CD14-positive monocyte (primary cell): Measurements from ENCODE around the gene ERV3-1. TPM values are rescaled to one million over a fixed set of nuclear protein-coding genes. Genes with fewer than 3 reads are reported as not detected.

Source experiments
- DNase-seq, 3 donors: peaks; one replicate each; pipeline ENCODE4 v3.0.0-alpha.2; 2011 to 2022
- H2AFZ ChIP-seq: 2 replicates; pipeline ENCODE4 v1.6.0; 2012; ENCODE audit warnings: mild to moderate bottlenecking, low read depth, low read length, inconsistent platforms; ENCODE audit not compliant: insufficient read depth, poor library complexity, severe bottlenecking
- H3K27ac ChIP-seq, 2 donors: 1 replicate in 1 of 2; 2 replicates in 1 of 2; pipeline ENCODE4 v1.5.1; 2012 to 2013; ENCODE audit warnings: low read length in 2 of 2, control low read depth in 1 of 2, inconsistent platforms in 1 of 2, low read depth in 1 of 2, mild to moderate bottlenecking in 1 of 2
- H3K27me3 ChIP-seq, 2 donors: one replicate each; pipeline versions ENCODE4 v1.6.0 to v1.6.1; 2011 to 2013; ENCODE audit warnings: low read length in 2 of 2; ENCODE audit not compliant: control insufficient read depth in 2 of 2, insufficient read depth in 2 of 2
- H3K36me3 ChIP-seq, 2 donors: replicated peaks in 1 of 2; 1 replicate in 1 of 2; 2 replicates in 1 of 2; pipeline versions ENCODE4 v1.5.1 to v1.6.1; 2012 to 2013; ENCODE audit warnings: low read length in 2 of 2, control low read depth in 1 of 2, inconsistent platforms in 1 of 2, mild to moderate bottlenecking in 1 of 2; ENCODE audit not compliant: insufficient read depth in 2 of 2, control insufficient read depth in 1 of 2
- H3K4me1 ChIP-seq, 2 donors: 1 replicate in 1 of 2; 2 replicates in 1 of 2; pipeline versions ENCODE4 v1.5.1 to v1.6.1; 2012 to 2013; ENCODE audit warnings: low read length in 2 of 2, control low read depth in 1 of 2, inconsistent platforms in 1 of 2, mild to moderate bottlenecking in 1 of 2, moderate library complexity in 1 of 2; ENCODE audit not compliant: insufficient read depth in 2 of 2, control insufficient read depth in 1 of 2
- H3K4me2 ChIP-seq: replicated peaks from 2 replicates; pipeline ENCODE3; 2012; ENCODE audit warnings: low read length, moderate library complexity, mild to moderate bottlenecking; ENCODE audit not compliant: poor library complexity, severe bottlenecking; ENCODE audit errors: extremely low read depth
- H3K4me3 ChIP-seq, 3 experiments: fragments of 200-600 bp in 1 of 3; sonication (generic) in 1 of 3; replicated peaks in 1 of 3; 1 replicate in 2 of 3; 2 replicates in 1 of 3; pipeline ENCODE4 v1.5.1; 2011 to 2013; ENCODE audit warnings: low read length in 3 of 3, mild to moderate bottlenecking in 3 of 3, control low read depth in 2 of 3, low read depth in 2 of 3, inconsistent platforms in 1 of 3, moderate library complexity in 1 of 3
- H3K79me2 ChIP-seq: 2 replicates; pipeline ENCODE4 v1.6.0; 2012; ENCODE audit warnings: mild to moderate bottlenecking, control low read depth, inconsistent platforms, low read length, moderate library complexity; ENCODE audit not compliant: insufficient read depth
- H3K9ac ChIP-seq: 2 replicates; pipeline ENCODE4 v1.6.0; 2017; ENCODE audit warnings: low read length, mild to moderate bottlenecking; ENCODE audit not compliant: insufficient read depth, poor library complexity, severe bottlenecking
- H3K9me3 ChIP-seq, 2 donors: replicated peaks in 1 of 2; 1 replicate in 1 of 2; 2 replicates in 1 of 2; pipeline versions ENCODE4 v1.5.1 to v1.6.1; 2012 to 2013; ENCODE audit warnings: low read length in 2 of 2, control low read depth in 1 of 2; ENCODE audit not compliant: control insufficient read depth in 1 of 2, insufficient read depth in 1 of 2
- H4K20me1 ChIP-seq: 2 replicates; pipeline ENCODE4 v1.6.0; 2012; ENCODE audit warnings: mild to moderate bottlenecking, low read length, control low read depth, moderate library complexity; ENCODE audit not compliant: insufficient read depth
- H3K27ac Mint-ChIP-seq, 7 donors: one replicate each; pipeline ENCODE4 v1.8.0; 2020; ENCODE audit warnings: mild to moderate bottlenecking in 7 of 7, mixed read lengths in 7 of 7, moderate library complexity in 6 of 7, inconsistent platforms in 2 of 7
- H3K27me3 Mint-ChIP-seq, 3 donors: one replicate each; pipeline ENCODE4 v1.8.0; 2021 to 2022; ENCODE audit warnings: low read depth in 3 of 3, mild to moderate bottlenecking in 3 of 3, mixed read lengths in 3 of 3, moderate library complexity in 3 of 3, inconsistent platforms in 1 of 3
- H3K36me3 Mint-ChIP-seq, 2 donors: one replicate each; pipeline ENCODE4 v1.8.0; 2020; ENCODE audit warnings: mixed read lengths in 2 of 2, inconsistent platforms in 1 of 2, mild to moderate bottlenecking in 1 of 2
- H3K4me1 Mint-ChIP-seq: one replicate; pipeline ENCODE4 v1.8.0; 2020; ENCODE audit warnings: mild to moderate bottlenecking, mixed read lengths
- H3K4me3 Mint-ChIP-seq, 2 donors: one replicate each; pipeline ENCODE4 v1.8.0; 2020; ENCODE audit warnings: mild to moderate bottlenecking in 2 of 2, mixed read lengths in 2 of 2, moderate library complexity in 1 of 2
- H3K9me3 Mint-ChIP-seq, 7 donors: one replicate each; pipeline ENCODE4 v1.8.0; 2020 to 2022; ENCODE audit warnings: mixed read lengths in 7 of 7, mild to moderate bottlenecking in 6 of 7, moderate library complexity in 6 of 7, inconsistent platforms in 2 of 7
- CTCF ChIP-seq: fragments of 200-600 bp; IDR thresholded peaks from one replicate; pipeline ENCODE4 v1.8.0; 2022; ENCODE audit warnings: antibody characterized with exemption, mild to moderate bottlenecking
- WGBS: methylation state at CpG from one replicate; pipeline ENCODE4 v1.1.5; 2013; ENCODE audit warnings: missing lambda C conversion rate; ENCODE audit not compliant: insufficient coverage; 5-methylcytosine and 5-hydroxymethylcytosine counted together
- intact Hi-C, 2 donors: fragments of 100-400 bp; cut with micrococcal nuclease; formaldehyde crosslinking; loops; one replicate each; pipeline versions ENCODE4 v1.15.0 to v1.15.1; 2023
- polyA plus RNA-seq, 3 donors: library from polyadenylated mRNA; depleted of rRNA in 1 of 3; unstranded in 2 of 3; stranded (reverse) in 1 of 3; fragments of 300-500 nt in 2 of 3; fragments of >200 nt in 1 of 3; fragmentation: Illumina TruSeq in 2 of 3; gene quantifications; 1 replicate in 2 of 3; 2 replicates in 1 of 3; pipeline ENCODE4 v1.2.3, GENCODE V29; 2012 to 2021

Gene ERV3-1
- polyA plus RNA-seq, 3 donors: 2.1 to 23.4 (median 7.9) TPM

- 0% methylated on average over 1 of the region's 1 CpG for WGBS
- DNase-seq: no peak
- Histone ChIP-seq H3K4me2 (no peak overlapping the region), H3K27me3 (no peaks in the 10 kb centered on the region), H3K79me2 (peaks cover 64% of the 10 kb centered on the region), H3K4me1 (peaks cover 43 to 48% of the 10 kb centered on the region in 2 donors), H2AFZ (no peak overlapping the region), H3K9me3 (peaks cover 68 to 75% of the 10 kb centered on the region in 2 donors), H3K4me3 (peak overlapping the region in 1 of 3 experiments; percentile 28), H3K27ac (peak overlapping the region; percentile 36 to 68), H4K20me1 (no peaks in the 10 kb centered on the region), H3K9ac (no peak overlapping the region), H3K36me3 (peaks cover 6 to 61% of the 10 kb centered on the region in 2 donors)
- Mint-ChIP-seq H3K36me3 (peaks cover 56 to 66% of the 10 kb centered on the region in 2 donors), H3K9me3 (peaks cover 43 to 84% (median 81%) of the 10 kb centered on the region in 7 donors), H3K27ac (peak overlapping the region; percentile 12 to 93 (median 77)), H3K4me1 (peaks cover 57% of the 10 kb centered on the region), H3K27me3 (peaks cover 0 to 10% (median 0%) of the 10 kb centered on the region in 3 donors), H3K4me3 (no peak overlapping the region)
- intact Hi-C loops: loop anchor here in 1 of 2 donors (5.0 to 10.0 kb wide), 2 partner anchors 36 to 97 kb away; partner anchors contain the start of gene ZNF273
- TF ChIP-seq CTCF: no peak
Measured at GRCh38 chr7:65001291-65001814, 5.1 kb downstream of the ERV3-1 start.

DNA sequence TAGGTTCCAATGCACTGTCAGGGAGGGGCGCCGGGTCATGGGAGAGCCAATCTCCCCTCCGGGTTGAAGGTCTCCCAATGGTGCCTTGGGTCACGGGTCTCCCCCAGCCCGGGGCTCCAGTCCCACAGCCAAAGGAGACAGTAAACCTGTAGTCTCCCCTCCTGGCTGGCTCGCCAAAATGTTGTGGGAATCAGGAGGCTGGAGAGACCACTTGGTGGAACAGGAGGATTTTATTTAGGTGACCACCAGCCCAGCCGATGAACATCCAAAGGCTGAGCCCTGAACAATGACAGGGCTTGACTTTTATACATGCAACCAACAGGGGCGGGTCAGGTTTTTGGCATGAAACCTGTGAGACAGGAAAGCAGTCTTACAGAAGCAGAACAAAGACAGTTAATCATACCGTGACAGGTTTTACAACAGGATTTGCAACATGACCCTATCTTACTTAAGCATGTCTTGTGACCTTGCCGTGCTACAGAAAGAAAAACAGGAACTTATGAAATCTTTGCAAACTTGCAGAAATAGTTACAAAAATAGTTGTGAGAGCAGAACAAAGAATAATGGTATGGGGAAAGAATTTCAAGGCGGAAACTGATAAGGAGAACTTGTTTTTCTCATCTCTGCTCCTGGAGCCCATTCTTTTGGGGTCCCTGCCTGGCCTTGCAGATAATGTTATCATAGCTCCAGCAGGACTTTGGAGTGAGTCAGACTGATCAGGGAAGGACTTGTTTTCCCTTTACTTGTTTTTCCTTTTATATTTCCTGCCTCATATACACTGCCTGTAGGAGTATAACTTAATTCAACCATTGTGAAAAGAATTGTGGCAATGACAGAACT, 7.1 kb downstream of the ERV3-1 start:
- peaks cover 56 to 97% (median 96%) of the 10 kb centered on the region in 7 donors for H3K9me3 Mint-ChIP-seq

More for the DNA sequence above, 7.1 kb downstream of the ERV3-1 start:
- Histone ChIP-seq H3K27me3 (no peaks in the 10 kb centered on the region), H3K79me2 (peaks cover 44% of the 10 kb centered on the region), H3K9ac (peak overlapping the region; percentile 65), H3K9me3 (peaks cover 85 to 95% of the 10 kb centered on the region in 2 donors), H3K4me3 (peak overlapping the region in 1 of 3 experiments; percentile 57), H4K20me1 (no peaks in the 10 kb centered on the region), H3K27ac (peak overlapping the region; percentile 95 to 100), H2AFZ (no peak overlapping the region), H3K4me1 (peaks cover 30 to 33% of the 10 kb centered on the region in 2 donors), H3K4me2 (peak overlapping the region; percentile 13), H3K36me3 (peaks cover 6 to 56% of the 10 kb centered on the region in 2 donors)
- peaks cover 45 to 60% of the 10 kb centered on the region in 2 donors for H3K36me3 Mint-ChIP-seq
- intact Hi-C loops: loop anchor here (5.0 to 10.0 kb wide), 2 partner anchors 38 to 95 kb away; partner anchors contain the start of gene ZNF273 (in 1 of the 2)
- no peak for TF ChIP-seq CTCF
- WGBS: 67% methylated on average over 6 of the region's 11 CpGs
- H3K4me1 Mint-ChIP-seq: peaks cover 42% of the 10 kb centered on the region
- H3K27me3 Mint-ChIP-seq: peaks cover 0 to 8% (median 0%) of the 10 kb centered on the region in 3 donors
- DNase-seq: peak; percentile 91 to 95 (median 94)
- no peak overlapping the region for H3K4me3 Mint-ChIP-seq
- H3K27ac Mint-ChIP-seq: peak overlapping the region; percentile 88 to 97 (median 94)
